ENCODE measurements around the gene BCL2L12. TPM values are rescaled to one million over a fixed set of nuclear protein-coding genes. Genes with fewer than 3 reads are reported as not detected.
A peak's percentile ranks its signal among the peaks of the same experiment; 100 is the strongest.

Gene BCL2L12
- total and polyA plus RNA-seq, 2 of the 13 experiments (the other 11 are each of a cell fraction or from before 2014, with no cell fraction given), result 26.8 to 40.8 TPM

- 95% methylated on average over 11 of the region's 11 CpGs for WGBS (ENCODE audit: low lambda C conversion rate)
These were observed 39.5 kb upstream of the BCL2L12 start for GRCh38 chr19:49626226-49626625.

DNA sequence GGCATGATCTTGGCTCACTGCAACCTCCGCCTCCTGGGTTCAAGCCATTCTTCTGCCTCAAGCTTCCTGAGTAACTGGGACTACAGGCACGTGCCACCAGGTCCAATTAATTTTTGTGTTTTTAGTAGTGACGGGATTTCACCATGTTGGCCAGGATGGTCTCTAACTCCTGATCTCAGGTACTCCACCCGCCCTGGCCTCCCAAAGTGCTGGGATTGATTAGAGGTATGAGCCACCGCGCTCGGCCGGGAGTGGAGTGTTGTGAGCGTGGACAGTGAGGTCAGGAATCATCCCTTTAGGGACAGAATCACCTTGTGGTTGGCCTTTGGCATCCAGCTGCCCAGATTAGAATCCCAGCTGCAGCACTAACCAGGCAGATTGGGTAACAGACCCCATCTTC is 36.1 kb upstream of the BCL2L12 start:
- FAIRE-seq (no peak), ATAC-seq (no peak), DNase-seq (ENCODE audit: low spot score) (no peak)
- Histone ChIP-seq H3K4me1 (ENCODE audit: insufficient read depth, low read length) (peaks cover 10% of the 10 kb centered on the region; the same call in 1 of the 2 replicates), H3K9ac (ENCODE audit: insufficient read depth, low read depth, low read length) (no peak overlapping the region), H2AFZ (ENCODE audit: low read length) (no peak overlapping the region), H3K27me3 (ENCODE audit: control insufficient read depth in 1 of 2, insufficient read depth in 2 of 2, low read length in 2 of 2) (no peaks in the 10 kb centered on the region), H3K27ac (ENCODE audit: extremely low read length, insufficient read depth, low read length) (no peak overlapping the region), H3K79me2 (ENCODE audit: insufficient read depth, low read length) (no peaks in the 10 kb centered on the region), H3K9me3 (ENCODE audit: low read length) (no peaks in the 10 kb centered on the region), H3K36me3 (replicated peaks in 1 of 2; ENCODE audit: control insufficient read depth in 1 of 2, insufficient read depth in 2 of 2, low read length in 2 of 2) (peaks cover 4 to 13% of the 10 kb centered on the region in 2 experiments; a peak in 3 of 5 replicates), H3K4me2 (ENCODE audit: low read depth, low read length) (no peak overlapping the region), H3K4me3 (replicated peaks in 1 of 3; ENCODE audit: insufficient read depth in 1 of 3, low read depth in 2 of 3, low read length in 3 of 3) (no peak overlapping the region), H4K20me1 (ENCODE audit: insufficient read depth, low read length) (no peaks in the 10 kb centered on the region)
- 96% methylated on average over 9 of the region's 9 CpGs for WGBS (ENCODE audit: low lambda C conversion rate)
- TF ChIP-seq ZNF629 (CRISPR knock-in tag; conservative IDR thresholded peaks at IDR 0.05) (0 out of 2 replicates have a peak, but pooled peaks have one; percentile 17), ZNF296 (CRISPR knock-in tag; conservative IDR thresholded peaks at IDR 0.05) (no peak), JARID2 (CRISPR knock-in tag; IDR thresholded peaks at IDR 0.05; ENCODE audit: insufficient replicate concordance) (no peak), POLR2AphosphoS5 (IDR thresholded peaks at IDR 0.05; ENCODE audit: low read depth, low read length) (0 out of 2 replicates have a peak, but pooled peaks have one; percentile 31), ZNF17 (CRISPR knock-in tag; IDR thresholded peaks at IDR 0.05) (no peak)
- CTCF ChIA-PET (ENCODE audit: low intra/inter-chr PET ratio, low total read pairs), result no interaction called here
- POLR2A ChIA-PET, result no interaction called here
- BruUV-seq (replicated peaks), result no TSS peak
- intact Hi-C loops (cut with micrococcal nuclease; ENCODE audit: unreplicated experiment) (no loop called here), in situ Hi-C loops (cut with HindIII; ENCODE audit: extremely low pct_ligation_motif_present, low pct_unique_long_range_greater_than_20kb) (no loop called here)

More at GRCh38 chr19:49626226-49626625, 39.5 kb upstream of the BCL2L12 start:
- ATAC-seq (no peak), FAIRE-seq (no peak), DNase-seq (ENCODE audit: low spot score) (no peak)
- in situ Hi-C loops (cut with HindIII; ENCODE audit: extremely low pct_ligation_motif_present, low pct_unique_long_range_greater_than_20kb) (no loop called here), intact Hi-C loops (cut with micrococcal nuclease; ENCODE audit: unreplicated experiment) (no loop called here)
- Histone ChIP-seq H3K4me2 (ENCODE audit: low read depth, low read length) (no peak overlapping the region), H3K27ac (ENCODE audit: extremely low read length, insufficient read depth, low read length) (no peak overlapping the region), H3K36me3 (replicated peaks in 1 of 2; ENCODE audit: control insufficient read depth in 1 of 2, insufficient read depth in 2 of 2, low read length in 2 of 2) (peaks cover 9 to 23% of the 10 kb centered on the region in 2 experiments; a peak in 3 of 5 replicates), H3K4me1 (ENCODE audit: insufficient read depth, low read length) (no peaks in the 10 kb centered on the region), H3K4me3 (replicated peaks in 1 of 3; ENCODE audit: insufficient read depth in 1 of 3, low read depth in 2 of 3, low read length in 3 of 3) (no peak overlapping the region), H3K79me2 (ENCODE audit: insufficient read depth, low read length) (no peaks in the 10 kb centered on the region), H2AFZ (ENCODE audit: low read length) (no peak overlapping the region), H4K20me1 (ENCODE audit: insufficient read depth, low read length) (no peaks in the 10 kb centered on the region), H3K27me3 (ENCODE audit: control insufficient read depth in 1 of 2, insufficient read depth in 2 of 2, low read length in 2 of 2) (no peaks in the 10 kb centered on the region), H3K9ac (ENCODE audit: insufficient read depth, low read depth, low read length) (no peak overlapping the region), H3K9me3 (ENCODE audit: low read length) (no peaks in the 10 kb centered on the region)
- CTCF ChIA-PET (ENCODE audit: low intra/inter-chr PET ratio, low total read pairs), result no interaction called here
- BruUV-seq (replicated peaks), result no TSS peak
- POLR2A ChIA-PET, result no interaction called here
- no peak for TF ChIP-seq MEF2D (CRISPR knock-in tag; IDR thresholded peaks at IDR 0.05)

Measured in HepG2 (cell line).